Upper lobe of left lung (tissue), 6 donors: ENCODE data around the gene SPATA13. TPM values are rescaled to one million over a fixed set of nuclear protein-coding genes. Genes with fewer than 3 reads are reported as not detected.

Source experiments
- ATAC-seq, 2 donors: fragments of 200-7000 bp; cut with Tn5 transposase; one replicate each; pipeline ENCODE4 v1.9.1; 2022; ENCODE audit warnings: mild to moderate bottlenecking in 2 of 2, moderate library complexity in 2 of 2; ENCODE audit not compliant: low FRiP score in 2 of 2
- DNase-seq, 2 donors: peaks; one replicate each; pipeline ENCODE4 v3.0.0-alpha.2; 2019 to 2020
- H3K27ac ChIP-seq, 4 donors: fragments of 200-600 bp; sonication (generic); one replicate each; pipeline ENCODE4 v1.5.1; 2016 to 2019
- H3K27me3 ChIP-seq, 4 donors: fragments of 200-600 bp; sonication (generic); one replicate each; pipeline ENCODE4 v1.5.1; 2017 to 2019
- H3K36me3 ChIP-seq, 4 donors: fragments of 200-600 bp; sonication (generic); one replicate each; pipeline ENCODE4 v1.5.1; 2016 to 2019
- H3K4me1 ChIP-seq, 4 donors: fragments of 200-600 bp; sonication (generic); one replicate each; pipeline ENCODE4 v1.5.1; 2018 to 2019
- H3K4me3 ChIP-seq, 4 donors: fragments of 200-600 bp; sonication (generic); one replicate each; pipeline ENCODE4 v1.5.1; 2017 to 2019; ENCODE audit warnings: mild to moderate bottlenecking in 2 of 4, moderate library complexity in 1 of 4
- H3K9me3 ChIP-seq, 4 donors: fragments of 200-600 bp; sonication (generic); one replicate each; pipeline ENCODE4 v1.5.1; 2018 to 2019
- CTCF ChIP-seq, 6 experiments: fragments of 450-650 bp in 4 of 6; fragments of 200-600 bp in 2 of 6; sonication (generic) in 2 of 6; IDR thresholded peaks; one replicate each; pipeline ENCODE4 v1.5.1; 2016 to 2019; ENCODE audit warnings: antibody characterized with exemption in 6 of 6
- EP300 ChIP-seq, 4 donors: sonication (generic); formaldehyde crosslinking; IDR thresholded peaks; one replicate each; pipeline ENCODE4 v1.5.1; 2017; ENCODE audit warnings: antibody characterized with exemption in 4 of 4, control low read depth in 2 of 4
- POLR2A ChIP-seq, 4 donors: fragments of 450-650 bp; IDR thresholded peaks; one replicate each; pipeline ENCODE4 v1.5.1; 2016 to 2017; ENCODE audit warnings: antibody characterized with exemption in 4 of 4, mild to moderate bottlenecking in 2 of 4
- POLR2AphosphoS5 ChIP-seq, 2 donors: sonication (generic); formaldehyde crosslinking; IDR thresholded peaks; one replicate each; pipeline ENCODE4 v1.5.1; 2017; ENCODE audit warnings: antibody characterized with exemption in 2 of 2
- WGBS, 2 donors: methylation state at CpG; one replicate each; pipeline ENCODE4 v1.1.5; 2017 to 2018; 5-methylcytosine and 5-hydroxymethylcytosine counted together
- total RNA-seq, 6 donors: library from RNA; depleted of rRNA in 4 of 6; stranded (reverse); fragments of >200 nt in 4 of 6; gene quantifications; one replicate each; pipeline versions ENCODE4 v1.1.0 to v1.2.1, GENCODE V29; 2016 to 2021
- donor health status: DM: no; HTN: no; CAD: no; lungs with moderate emphysema.
- donor health status: DM: no; HTN: yes; CAD: no; lungs with severe emphysema.

Gene SPATA13
- total RNA-seq, 6 donors from 2014 or later: 31.2 to 77.5 (median 49.2) TPM

- Histone ChIP-seq H3K9me3 (no peaks in the 10 kb centered on the region), H3K36me3 (no peaks in the 10 kb centered on the region), H3K27me3 (no peaks in the 10 kb centered on the region), H3K27ac (no peak overlapping the region), H3K4me1 (peaks cover 6 to 13% (median 12%) of the 10 kb centered on the region in 4 donors), H3K4me3 (no peak overlapping the region)
- 70 to 89% methylated on average over 3 of the region's 3 CpGs for WGBS, 2 donors
- no peak for DNase-seq
- no peak for ATAC-seq
- TF ChIP-seq EP300 (IDR thresholded peaks at IDR 0.05) (no peak), POLR2AphosphoS5 (IDR thresholded peaks at IDR 0.05) (no peak)
Observed at GRCh38 chr13:24153347-24153746, 7.2 kb upstream of the SPATA13 start.

GRCh38 chr13:24153979-24154701 lies 6.4 kb upstream of the SPATA13 start:
- Histone ChIP-seq H3K27ac (no peak overlapping the region), H3K4me1 (peaks cover 3 to 9% (median 6%) of the 10 kb centered on the region in 4 donors), H3K9me3 (no peaks in the 10 kb centered on the region), H3K36me3 (no peaks in the 10 kb centered on the region), H3K27me3 (no peaks in the 10 kb centered on the region), H3K4me3 (no peak overlapping the region)
- no peak for ATAC-seq
- TF ChIP-seq CTCF (IDR thresholded peaks at IDR 0.05) (no peak), POLR2A (IDR thresholded peaks at IDR 0.05) (no peak), POLR2AphosphoS5 (IDR thresholded peaks at IDR 0.05) (no peak)
- WGBS, 2 donors: 83 to 85% methylated on average over 5 of the region's 5 CpGs
- DNase-seq: no peak

- DNase-seq: no peak
- WGBS, 2 donors: 62 to 73% methylated on average over 5 of the region's 5 CpGs
- H3K4me3 ChIP-seq: no peak overlapping the region
- no peaks in the 10 kb centered on the region for H3K36me3 ChIP-seq
- ATAC-seq: no peak
- peaks cover 23 to 33% (median 29%) of the 10 kb centered on the region in 4 donors for H3K4me1 ChIP-seq
- peak overlapping the region in 2 of 4 donors; percentile 77 to 88 for H3K27ac ChIP-seq
- no peaks in the 10 kb centered on the region for H3K9me3 ChIP-seq
- H3K27me3 ChIP-seq: no peaks in the 10 kb centered on the region
- TF ChIP-seq POLR2A (IDR thresholded peaks at IDR 0.05): no peak
- no peak for TF ChIP-seq CTCF (IDR thresholded peaks at IDR 0.05)
- TF ChIP-seq POLR2AphosphoS5 (IDR thresholded peaks at IDR 0.05): peak in 1 of 2 donors; percentile 49
- peak in 1 of 4 donors; percentile 21 for TF ChIP-seq EP300 (IDR thresholded peaks at IDR 0.05)
Observed at GRCh38 chr13:24159357-24159756, 1.2 kb upstream of the SPATA13 start.

- Histone ChIP-seq H3K36me3 (peaks cover 0 to 11% (median 0%) of the 10 kb centered on the region in 4 donors), H3K4me1 (peaks cover 23 to 37% (median 29%) of the 10 kb centered on the region in 4 donors), H3K27ac (peak overlapping the region; percentile 79 to 89 (median 86)), H3K27me3 (no peaks in the 10 kb centered on the region), H3K9me3 (no peaks in the 10 kb centered on the region), H3K4me3 (peak overlapping the region; percentile 85 to 94 (median 94))
- TF ChIP-seq POLR2AphosphoS5 (IDR thresholded peaks at IDR 0.05) (no peak), CTCF (IDR thresholded peaks at IDR 0.05) (peak in 1 of 6 experiments; percentile 3), EP300 (IDR thresholded peaks at IDR 0.05) (no peak), POLR2A (IDR thresholded peaks at IDR 0.05) (peak in 1 of 4 donors; percentile 18)
- ATAC-seq: peak; percentile 59 to 68
- 0 to 1% methylated on average over 4 to 33 of the region's 43 CpGs for WGBS, 2 donors
- DNase-seq: peak in 1 of 2 donors; percentile 88
Observed at GRCh38 chr13:24161010-24161775, 673 bp downstream of the SPATA13 start.

- H3K27ac ChIP-seq: peak overlapping the region in 1 of 4 donors; percentile 89
- H3K27me3 ChIP-seq: no peaks in the 10 kb centered on the region
- peak overlapping the region; percentile 5 to 94 (median 90) for H3K4me3 ChIP-seq
- peaks cover 0 to 16% (median 0%) of the 10 kb centered on the region in 4 donors for H3K36me3 ChIP-seq
- peaks cover 23 to 40% (median 29%) of the 10 kb centered on the region in 4 donors for H3K4me1 ChIP-seq
- ATAC-seq (no peak), DNase-seq (peak in 1 of 2 donors; percentile 30)
- no peaks in the 10 kb centered on the region for H3K9me3 ChIP-seq
- no peak for TF ChIP-seq POLR2AphosphoS5 (IDR thresholded peaks at IDR 0.05)
- no peak for TF ChIP-seq EP300 (IDR thresholded peaks at IDR 0.05)
- no peak for TF ChIP-seq POLR2A (IDR thresholded peaks at IDR 0.05)
- TF ChIP-seq CTCF (IDR thresholded peaks at IDR 0.05): no peak
- WGBS, 2 donors: 54 to 68% methylated on average over 12 of the region's 12 CpGs
Observed at GRCh38 chr13:24161980-24162525, 1.5 kb downstream of the SPATA13 start.
